ENCODE data around the gene DEFB119.
"Not testable (repeated sequence)": the region's sequence is repeated elsewhere in the genome, so short reads cannot be mapped to it uniquely, and the experiment has no call there.

Gene DEFB119

GRCh38 chr20:31390490-31390889 is at the start of gene DEFB119:
Gene DEFB119 (minus strand): TSS chr20:31390590. CDS start chr20:31390483, 107 bp downstream.
- no peak for DNase-seq (ENCODE audit: low spot score)

GRCh38 chr20:31430568-31431115 is 40.3 kb upstream of the DEFB119 start:
- no peak for DNase-seq (ENCODE audit: low spot score)

GRCh38 chr20:31427576-31427975 is 37.2 kb upstream of the DEFB119 start:
- DNase-seq (ENCODE audit: low spot score) = not testable (repeated sequence)

- not testable (repeated sequence) for DNase-seq (ENCODE audit: low spot score)
Observed at GRCh38 chr20:31426891-31427551, 36.6 kb upstream of the DEFB119 start.

GRCh38 chr20:31425797-31426196 is 35.4 kb upstream of the DEFB119 start:
- peak; percentile 51 for DNase-seq (ENCODE audit: low spot score)

- no peak for DNase-seq (ENCODE audit: low spot score)
Observed at GRCh38 chr20:31418307-31418706, 27.9 kb upstream of the DEFB119 start.

- no peak for DNase-seq (ENCODE audit: low spot score)
Observed at GRCh38 chr20:31415653-31416052, 25.3 kb upstream of the DEFB119 start.

GRCh38 chr20:31414381-31414780 is 24.0 kb upstream of the DEFB119 start:
- no peak for DNase-seq (ENCODE audit: low spot score)

GRCh38 chr20:31410011-31410410 is 19.6 kb upstream of the DEFB119 start:
- no peak for DNase-seq (ENCODE audit: low spot score)

- DNase-seq (ENCODE audit: low spot score) = no peak
Observed at GRCh38 chr20:31406115-31406514, 15.7 kb upstream of the DEFB119 start, which contains the start of gene DEFB121. Gene DEFB121 (minus strand): TSS chr20:31406215. CDS start chr20:31406152, 63 bp downstream.

GRCh38 chr20:31403886-31404285 is 13.5 kb upstream of the DEFB119 start:
- DNase-seq (ENCODE audit: low spot score) = no peak

GRCh38 chr20:31394900-31395299 is 4.5 kb upstream of the DEFB119 start:
- no peak for DNase-seq (ENCODE audit: low spot score)

- DNase-seq (ENCODE audit: low spot score) = no peak
Observed at GRCh38 chr20:31392836-31393235, 2.4 kb upstream of the DEFB119 start.

- no peak for DNase-seq (ENCODE audit: low spot score)
Observed at GRCh38 chr20:31374346-31374745, 16.0 kb downstream of the DEFB119 start.

- DNase-seq (ENCODE audit: low spot score) = no peak
Observed at GRCh38 chr20:31368301-31368700, 22.1 kb downstream of the DEFB119 start, which contains the start of gene DEFB118. Gene DEFB118 (plus strand): TSS chr20:31368601. CDS start chr20:31368651, 50 bp downstream.

GRCh38 chr20:31364272-31364671 is 26.1 kb downstream of the DEFB119 start:
- DNase-seq (ENCODE audit: low spot score) = not testable (repeated sequence)

GRCh38 chr20:31363295-31363694 is 27.1 kb downstream of the DEFB119 start:
- DNase-seq (ENCODE audit: low spot score) = no peak

- DNase-seq (ENCODE audit: low spot score) = no peak
Observed at GRCh38 chr20:31355981-31356380, 34.4 kb downstream of the DEFB119 start.

- no peak for DNase-seq (ENCODE audit: low spot score)
Observed at GRCh38 chr20:31341470-31341869, 48.9 kb downstream of the DEFB119 start.

GRCh38 chr20:31330893-31331292 is 59.5 kb downstream of the DEFB119 start:
- DNase-seq (ENCODE audit: low spot score) = no peak

Measured in COLO829 (cell line).